HG02870 (cell line): ENCODE measurements around the gene NME8.
"Not testable (repeated sequence)": the region's sequence is repeated elsewhere in the genome, so short reads cannot be mapped to it uniquely, and the experiment has no call there.

Experiments used
- ATAC-seq: cut with Tn5 transposase; IDR thresholded peaks from one replicate; pipeline ENCODE4 v1.9.1; 2021; ENCODE audit warnings: mild to moderate bottlenecking, moderate library complexity; ENCODE audit not compliant: unreplicated experiment

Gene NME8, protein sequence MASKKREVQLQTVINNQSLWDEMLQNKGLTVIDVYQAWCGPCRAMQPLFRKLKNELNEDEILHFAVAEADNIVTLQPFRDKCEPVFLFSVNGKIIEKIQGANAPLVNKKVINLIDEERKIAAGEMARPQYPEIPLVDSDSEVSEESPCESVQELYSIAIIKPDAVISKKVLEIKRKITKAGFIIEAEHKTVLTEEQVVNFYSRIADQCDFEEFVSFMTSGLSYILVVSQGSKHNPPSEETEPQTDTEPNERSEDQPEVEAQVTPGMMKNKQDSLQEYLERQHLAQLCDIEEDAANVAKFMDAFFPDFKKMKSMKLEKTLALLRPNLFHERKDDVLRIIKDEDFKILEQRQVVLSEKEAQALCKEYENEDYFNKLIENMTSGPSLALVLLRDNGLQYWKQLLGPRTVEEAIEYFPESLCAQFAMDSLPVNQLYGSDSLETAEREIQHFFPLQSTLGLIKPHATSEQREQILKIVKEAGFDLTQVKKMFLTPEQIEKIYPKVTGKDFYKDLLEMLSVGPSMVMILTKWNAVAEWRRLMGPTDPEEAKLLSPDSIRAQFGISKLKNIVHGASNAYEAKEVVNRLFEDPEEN

DNA sequence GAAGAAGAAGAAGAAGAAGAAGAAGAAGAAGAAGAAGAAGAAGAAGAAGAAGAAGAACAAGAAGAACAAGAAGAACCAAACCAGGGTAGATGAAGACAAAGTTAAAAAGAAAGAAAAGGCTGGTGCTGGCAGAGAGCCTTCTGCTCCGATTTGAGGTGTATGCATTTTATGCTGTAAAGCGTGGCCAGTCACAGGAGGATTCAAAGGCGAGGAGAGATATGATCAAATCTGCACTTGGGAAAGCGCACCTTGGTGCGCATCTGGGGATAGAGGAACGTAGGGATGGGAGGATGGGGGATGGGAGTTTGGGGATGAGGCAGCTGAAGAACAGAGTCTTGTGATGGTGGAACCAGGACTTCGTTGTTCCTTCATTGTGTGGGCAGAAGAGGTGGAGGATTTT is at the start of gene NME8:
NME8 (plus strand) TSS at position 301 of the 400 bp plus-strand sequence. CDS start 1,670 bp downstream, outside the sequence.
- ATAC-seq = no peak

GRCh38 chr7:37806152-37806551 is 42.2 kb upstream of the NME8 start:
- no peak for ATAC-seq

GRCh38 chr7:37812161-37812580 is 36.2 kb upstream of the NME8 start:
- ATAC-seq = not testable (repeated sequence)

GRCh38 chr7:37815671-37816371 is 32.6 kb upstream of the NME8 start:
- ATAC-seq = peak; percentile 84

- no peak for ATAC-seq
Measured at GRCh38 chr7:37816922-37817590, 31.3 kb upstream of the NME8 start.

DNA sequence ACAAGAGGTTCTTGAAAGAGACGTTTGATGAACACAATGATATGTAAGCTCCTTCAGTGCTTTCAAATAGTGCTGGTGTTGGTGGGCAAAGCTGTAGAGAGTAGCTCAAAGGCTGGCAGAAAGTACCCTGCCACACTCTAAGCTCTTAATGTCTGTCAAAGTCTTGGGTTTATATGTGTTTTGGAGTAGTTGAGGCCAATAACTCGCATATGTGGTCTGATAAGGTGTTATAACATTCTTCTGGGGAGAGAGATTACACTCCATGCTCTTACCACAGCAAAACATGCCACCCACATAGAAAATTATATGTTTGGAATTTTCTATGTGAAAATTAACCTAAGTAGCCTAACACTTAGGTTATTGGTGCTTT is 30.8 kb upstream of the NME8 start:
- ATAC-seq = no peak

- no peak for ATAC-seq
Measured at GRCh38 chr7:37817996-37818720, 30.2 kb upstream of the NME8 start.

DNA sequence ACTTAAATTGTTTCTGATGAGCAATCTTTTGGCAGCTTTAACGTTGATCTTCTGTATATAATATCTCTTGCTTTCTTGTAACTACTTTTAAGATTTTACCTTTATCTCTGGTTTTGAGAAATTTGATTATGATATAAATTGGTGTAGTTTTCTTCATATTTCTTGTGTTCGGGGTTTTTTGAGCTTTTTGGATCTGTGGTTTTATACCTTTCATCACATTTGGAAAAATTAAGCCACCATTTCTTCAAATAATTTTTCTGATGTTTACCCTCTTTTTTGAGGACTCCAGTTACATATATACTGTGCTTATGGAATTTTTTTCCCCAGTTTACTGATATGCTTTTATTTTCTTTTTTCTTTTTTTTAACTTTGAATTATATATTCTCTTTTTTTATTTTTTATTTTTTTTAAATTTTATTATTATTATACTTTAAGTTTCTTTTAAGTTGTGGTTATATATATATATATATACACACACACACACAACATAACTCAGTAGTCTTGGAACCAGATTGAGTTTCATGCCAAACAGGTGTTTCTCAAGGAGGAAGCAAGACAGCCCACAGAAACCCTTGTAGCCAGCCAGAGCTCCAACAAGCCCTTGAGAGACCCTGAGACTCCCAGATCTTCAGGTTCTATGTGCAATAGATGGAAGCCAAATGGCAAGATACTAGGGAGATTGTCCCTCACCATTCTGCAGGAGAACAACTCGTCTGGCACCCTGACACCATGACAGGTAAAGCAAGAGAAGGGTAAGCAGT is 27.5 kb upstream of the NME8 start:
- ATAC-seq = peak; percentile 70

GRCh38 chr7:37822946-37823345 is 25.5 kb upstream of the NME8 start:
- ATAC-seq = no peak

DNA sequence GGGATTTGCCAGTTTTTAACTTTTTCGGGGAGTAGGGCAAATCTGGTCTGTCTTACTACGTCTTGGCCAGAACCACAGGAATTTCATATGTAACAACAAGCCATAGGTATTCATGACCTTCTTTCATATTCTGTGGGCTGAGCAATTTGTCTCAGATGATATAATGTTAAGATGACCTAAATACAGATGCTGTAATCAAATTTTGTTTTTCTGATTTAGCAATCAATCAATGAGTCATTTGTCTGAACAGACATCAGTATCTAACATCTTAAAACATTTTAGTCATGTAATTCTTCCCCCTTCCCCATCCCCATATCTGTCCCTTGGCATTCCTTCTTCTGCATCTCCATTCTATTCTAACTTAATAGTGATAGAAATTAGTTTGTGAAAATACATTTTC is 24.8 kb upstream of the NME8 start:
- ATAC-seq = no peak

- no peak for ATAC-seq
Measured at GRCh38 chr7:37825038-37825437, 23.4 kb upstream of the NME8 start.

- ATAC-seq = no peak
Measured at GRCh38 chr7:37826825-37827224, 21.6 kb upstream of the NME8 start.

GRCh38 chr7:37831244-37831643 is 17.2 kb upstream of the NME8 start:
- ATAC-seq = no peak

- ATAC-seq = peak; percentile 70
Measured at GRCh38 chr7:37832194-37832593, 16.2 kb upstream of the NME8 start.

DNA sequence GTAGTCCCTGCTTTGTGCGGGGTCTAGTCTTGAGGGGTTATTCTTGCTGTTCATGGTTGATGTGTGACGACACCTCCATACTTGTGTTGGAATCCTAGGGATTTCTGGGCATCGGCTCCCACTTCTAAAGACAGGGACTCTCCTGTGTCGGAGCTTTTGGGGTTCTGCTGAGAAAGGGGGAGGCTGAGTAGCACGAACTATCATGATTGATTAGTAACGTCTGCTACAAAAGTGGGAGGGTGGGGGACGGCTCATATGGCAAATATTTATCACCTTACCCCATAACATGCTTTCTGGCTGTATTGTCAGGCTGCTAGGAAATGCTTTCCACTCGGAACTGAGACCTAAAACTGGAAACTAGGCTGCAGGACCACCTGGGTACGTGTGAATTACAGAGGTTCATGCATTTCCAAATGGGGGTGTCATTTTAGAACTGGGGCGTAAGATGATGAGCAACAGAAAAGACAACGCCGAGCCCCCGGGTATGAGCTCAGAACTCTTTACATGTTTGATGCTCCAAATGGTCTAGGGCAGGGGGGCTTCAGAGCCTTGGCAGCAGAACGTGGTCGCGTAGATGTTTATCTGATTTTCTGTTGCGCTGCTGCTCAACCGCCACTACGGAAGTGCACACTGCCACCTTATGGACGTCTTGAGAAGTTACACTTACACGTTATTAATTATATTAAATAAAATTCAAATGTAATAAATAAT is 15.1 kb upstream of the NME8 start:
- no peak for ATAC-seq

DNA sequence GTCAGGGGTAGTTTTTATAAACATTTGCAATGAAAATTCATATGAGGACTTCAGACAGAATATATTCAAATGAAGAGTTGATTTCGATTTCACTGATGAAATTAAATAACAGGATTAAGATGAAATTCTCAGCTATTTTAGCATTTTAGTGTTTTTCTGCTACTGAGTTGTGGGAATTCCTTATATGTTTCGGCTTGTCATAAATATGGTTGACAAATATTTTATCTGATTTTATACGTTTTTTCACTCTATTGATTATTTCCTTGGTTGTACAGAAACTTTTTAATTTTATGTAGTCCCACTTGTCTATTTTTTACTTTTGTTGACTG is 14.6 kb upstream of the NME8 start:
- ATAC-seq = no peak

- no peak for ATAC-seq
Measured at GRCh38 chr7:37853468-37853867, 5.1 kb downstream of the NME8 start.

- no peak for ATAC-seq
Measured at GRCh38 chr7:37882086-37882485, 33.7 kb downstream of the NME8 start.

GRCh38 chr7:37893359-37893758 is 45.0 kb downstream of the NME8 start:
- ATAC-seq = no peak

DNA sequence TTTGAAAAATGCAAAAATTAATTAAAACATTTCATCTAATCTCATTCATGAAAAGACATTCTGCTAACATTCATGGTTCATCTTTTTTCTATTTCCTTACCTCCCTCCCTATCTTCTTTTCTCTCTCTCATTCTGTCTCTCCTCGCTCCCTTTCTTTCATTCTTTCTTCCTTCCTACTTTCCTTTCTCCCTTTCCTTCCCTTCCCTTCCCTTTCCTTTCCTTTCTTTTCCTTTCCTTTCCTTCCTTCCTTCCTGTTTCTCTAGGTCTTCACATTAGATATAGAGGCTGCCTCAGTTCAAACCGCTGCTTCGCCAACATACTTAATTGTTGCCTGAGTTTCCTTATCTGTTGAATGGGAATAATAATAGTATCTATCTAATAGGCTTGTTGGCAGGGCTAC is 46.3 kb downstream of the NME8 start:
- ATAC-seq = no peak
